ENCODE data around the gene RASA3. TPM values are rescaled to one million over a fixed set of nuclear protein-coding genes. Genes with fewer than 3 reads are reported as not detected.

Gene RASA3
- polyA plus RNA-seq, 4 donors: 13.5 to 14.5 (median 14.2) TPM

- DNase-seq (ENCODE audit: low read depth in 4 of 4, low spot score in 3 of 4): no peak
Observed at GRCh38 chr13:114012141-114012540, 120.3 kb downstream of the RASA3 start.

GRCh38 chr13:114011226-114011625, 121.2 kb downstream of the RASA3 start:
- no peak for DNase-seq (ENCODE audit: low read depth in 4 of 4, low spot score in 3 of 4)

- DNase-seq (ENCODE audit: low read depth in 4 of 4, low spot score in 3 of 4): no peak
Observed at GRCh38 chr13:114010401-114011101, 121.9 kb downstream of the RASA3 start.

GRCh38 chr13:114009590-114010400, 122.6 kb downstream of the RASA3 start:
- no peak for DNase-seq (ENCODE audit: low read depth in 4 of 4, low spot score in 3 of 4)

GRCh38 chr13:114008964-114009589, 123.3 kb downstream of the RASA3 start:
- no peak for DNase-seq (ENCODE audit: low read depth in 4 of 4, low spot score in 3 of 4)

- no peak for DNase-seq (ENCODE audit: low read depth in 4 of 4, low spot score in 3 of 4)
Observed at GRCh38 chr13:114007566-114007965, 124.9 kb downstream of the RASA3 start.

GRCh38 chr13:114005206-114005724, 127.2 kb downstream of the RASA3 start:
- DNase-seq (ENCODE audit: low read depth in 4 of 4, low spot score in 3 of 4): no peak

GRCh38 chr13:114004420-114005205, 127.8 kb downstream of the RASA3 start:
- DNase-seq (ENCODE audit: low read depth in 4 of 4, low spot score in 3 of 4): no peak

- DNase-seq (ENCODE audit: low read depth in 4 of 4, low spot score in 3 of 4): no peak
Observed at GRCh38 chr13:114002771-114003321, 129.6 kb downstream of the RASA3 start.

GRCh38 chr13:114002009-114002544, 130.3 kb downstream of the RASA3 start:
- DNase-seq (ENCODE audit: low read depth in 4 of 4, low spot score in 3 of 4): no peak

GRCh38 chr13:114001331-114002008, 131.0 kb downstream of the RASA3 start:
- DNase-seq (ENCODE audit: low read depth in 4 of 4, low spot score in 3 of 4): no peak

GRCh38 chr13:114000151-114001040, 132.0 kb downstream of the RASA3 start:
- no peak for DNase-seq (ENCODE audit: low read depth in 4 of 4, low spot score in 3 of 4)

- DNase-seq (ENCODE audit: low read depth in 4 of 4, low spot score in 3 of 4): no peak
Observed at GRCh38 chr13:113999618-113999910, 132.9 kb downstream of the RASA3 start.

- no peak for DNase-seq (ENCODE audit: low read depth in 4 of 4, low spot score in 3 of 4)
Observed at GRCh38 chr13:113998781-113999617, 133.4 kb downstream of the RASA3 start.

GRCh38 chr13:113997845-113998751, 134.3 kb downstream of the RASA3 start:
- no peak for DNase-seq (ENCODE audit: low read depth in 4 of 4, low spot score in 3 of 4)

- no peak for DNase-seq (ENCODE audit: low read depth in 4 of 4, low spot score in 3 of 4)
Observed at GRCh38 chr13:113996912-113997745, 135.3 kb downstream of the RASA3 start.
